Neural cell (in vitro differentiated cells): ENCODE results near the gene TBX18.

ENCODE experiments used
- CTCF ChIP-seq: fragments of 450-650 bp; IDR thresholded peaks from 2 replicates; pipeline ENCODE4 v1.5.1; 2014; ENCODE audit warnings: antibody characterized with exemption, mild to moderate bottlenecking, moderate library complexity; ENCODE audit not compliant: poor library complexity, severe bottlenecking
- EP300 ChIP-seq: fragments of 450-650 bp; conservative IDR thresholded peaks from 2 replicates; pipeline ENCODE4 v1.6.1; 2014; ENCODE audit warnings: antibody characterized with exemption, mild to moderate bottlenecking, moderate library complexity; ENCODE audit not compliant: poor library complexity, severe bottlenecking
- EZH2 ChIP-seq: fragments of 200-600, 300-800 bp; shearing (Covaris generic), sonication (generic); IDR thresholded peaks from 2 replicates; pipeline ENCODE4 v1.6.1; 2014; ENCODE audit warnings: antibody characterized with exemption, low read length, borderline replicate concordance, mild to moderate bottlenecking; ENCODE audit not compliant: insufficient read depth, poor library complexity, severe bottlenecking
- POLR2AphosphoS5 ChIP-seq: IDR thresholded peaks from 2 replicates; pipeline ENCODE4 v1.6.1; 2012
- RAD21 ChIP-seq: fragments of 450-650 bp; conservative IDR thresholded peaks from 2 replicates; pipeline ENCODE4 v1.6.1; 2014; ENCODE audit warnings: antibody characterized with exemption, mild to moderate bottlenecking, moderate library complexity
- SMC3 ChIP-seq: fragments of 450-650 bp; conservative IDR thresholded peaks from 2 replicates; pipeline ENCODE4 v1.6.1; 2014; ENCODE audit warnings: antibody characterized with exemption, mild to moderate bottlenecking, moderate library complexity; ENCODE audit not compliant: poor library complexity
- TAF1 ChIP-seq: IDR thresholded peaks from 2 replicates; pipeline ENCODE4 v1.6.1; 2012; ENCODE audit warnings: low read depth

- TF ChIP-seq CTCF (no peak), EZH2 (no peak), EP300 (no peak), SMC3 (no peak), TAF1 (no peak), POLR2AphosphoS5 (no peak), RAD21 (no peak)
Observed at GRCh38 chr6:84665401-84665800, 99.0 kb downstream of the TBX18 start.
